Measurements from ENCODE around the gene CAPZA2.
"Not testable (repeated sequence)": the region's sequence is repeated elsewhere in the genome, so short reads cannot be mapped to it uniquely, and the experiment has no call there.

CAPZA2 gene

GRCh38 chr7:116862234-116862950 is at the start of gene CAPZA2:
Gene CAPZA2, plus strand, starts transcription at chr7:116862587. Its CDS starts 25 bp downstream, at chr7:116862612.
- peak; percentile 87 for DNase-seq

GRCh38 chr7:116812860-116813259 is 49.5 kb upstream of the CAPZA2 start:
- DNase-seq: no peak

DNA sequence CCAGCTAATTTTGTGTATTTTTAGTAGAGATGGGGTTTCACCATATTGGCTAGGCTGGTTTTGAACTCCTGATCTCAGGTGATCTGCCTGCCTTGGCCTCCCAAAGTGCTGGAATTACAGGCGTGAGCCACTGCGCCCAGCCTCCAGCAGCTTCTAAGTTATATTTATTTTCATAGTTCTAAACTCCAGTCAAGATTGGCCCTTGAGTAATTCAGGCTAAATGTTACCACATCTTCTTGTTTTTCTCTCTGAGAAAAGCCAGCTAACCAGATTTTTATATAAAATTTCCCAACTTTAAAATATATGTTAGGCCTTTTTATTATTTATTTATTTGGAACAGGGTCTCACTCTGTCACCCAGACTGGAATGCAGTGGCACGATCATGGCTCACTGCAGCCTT is 49.0 kb upstream of the CAPZA2 start:
- not testable (repeated sequence) for DNase-seq

DNA sequence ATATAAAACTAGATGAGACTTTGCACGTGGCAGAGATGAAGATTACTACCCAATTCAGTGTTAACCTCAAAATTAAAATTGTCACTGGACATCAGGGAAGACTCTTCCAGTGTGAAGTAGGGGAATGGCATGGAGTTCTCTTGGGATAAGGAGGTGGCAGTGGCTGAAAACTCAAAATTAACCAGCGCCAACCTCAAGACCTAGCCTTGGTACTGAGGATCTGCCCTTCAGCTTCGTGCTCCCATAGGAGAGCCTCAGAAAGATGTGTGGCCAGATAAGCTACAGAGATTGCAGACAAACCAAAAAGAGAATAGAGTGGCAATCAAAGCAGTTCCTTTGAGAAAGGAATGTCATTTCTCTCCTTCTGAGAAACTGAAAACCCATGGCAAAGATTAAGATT is 47.3 kb upstream of the CAPZA2 start:
- no peak for DNase-seq

- DNase-seq: no peak
Observed at GRCh38 chr7:116820149-116820548, 42.2 kb upstream of the CAPZA2 start.

GRCh38 chr7:116821647-116822046 is 40.7 kb upstream of the CAPZA2 start:
- DNase-seq: not testable (repeated sequence)

DNA sequence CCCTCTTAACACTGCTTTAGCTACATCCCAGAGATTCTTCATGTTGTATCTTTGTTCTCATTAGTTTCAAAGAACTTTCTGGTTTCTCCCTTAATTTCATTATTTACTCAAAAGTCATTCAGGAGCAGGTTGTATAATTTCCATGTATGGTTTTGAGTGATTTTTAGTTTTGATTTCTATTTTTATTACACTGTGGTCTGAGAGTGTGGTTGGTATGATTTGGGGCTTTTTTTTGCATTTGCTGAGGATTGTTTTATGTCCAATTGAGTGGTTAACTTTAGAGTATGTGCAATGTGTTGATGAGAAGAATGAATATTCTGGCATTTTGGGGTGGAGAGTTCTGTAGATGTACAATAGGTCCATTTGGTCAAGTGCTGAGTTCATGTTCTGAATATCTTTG is 37.9 kb upstream of the CAPZA2 start:
- no peak for DNase-seq

DNA sequence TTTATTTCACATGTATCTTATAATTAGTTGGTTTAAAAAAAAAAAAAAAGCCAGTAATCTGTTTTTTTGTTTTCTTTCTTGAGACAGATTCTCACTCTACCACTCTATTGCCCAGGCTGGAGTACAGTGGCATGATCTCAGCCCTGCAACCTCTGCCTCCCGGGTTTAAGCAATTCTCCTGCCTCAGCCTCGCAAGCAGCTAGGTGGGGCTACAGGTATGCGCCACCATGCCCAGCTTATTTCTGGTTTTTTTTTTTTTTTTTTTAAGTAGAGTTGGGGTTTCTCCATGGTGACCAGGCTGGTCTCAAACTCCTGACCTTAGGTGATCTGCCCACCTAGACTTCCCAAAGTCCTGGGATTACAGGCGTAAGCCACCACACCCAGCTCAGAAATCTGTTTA is 34.1 kb upstream of the CAPZA2 start:
- DNase-seq: no peak

GRCh38 chr7:116829041-116829440 is 33.3 kb upstream of the CAPZA2 start:
- no peak for DNase-seq

- no peak for DNase-seq
Observed at GRCh38 chr7:116829493-116829892, 32.9 kb upstream of the CAPZA2 start.

DNA sequence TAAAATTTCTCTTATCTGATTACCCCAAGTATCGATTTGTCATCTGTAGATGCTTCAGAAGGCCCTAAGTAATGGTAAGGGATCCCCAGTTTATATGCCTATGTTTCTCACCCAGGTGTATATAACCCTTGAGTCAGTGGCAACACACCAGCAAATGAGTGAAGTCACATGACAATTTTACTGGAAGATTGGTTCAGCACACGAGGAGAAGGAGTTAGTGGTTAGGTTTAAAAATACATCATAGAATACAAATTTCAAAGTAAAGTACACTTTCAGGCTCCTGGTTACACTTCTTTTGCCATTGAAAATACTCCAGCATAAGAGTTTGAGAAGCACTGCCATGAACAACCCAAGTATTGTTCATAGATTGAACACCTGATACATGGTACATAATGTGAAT is 29.7 kb upstream of the CAPZA2 start:
- no peak for DNase-seq

- DNase-seq: peak; percentile 61
Observed at GRCh38 chr7:116834815-116835504, 27.4 kb upstream of the CAPZA2 start.

DNA sequence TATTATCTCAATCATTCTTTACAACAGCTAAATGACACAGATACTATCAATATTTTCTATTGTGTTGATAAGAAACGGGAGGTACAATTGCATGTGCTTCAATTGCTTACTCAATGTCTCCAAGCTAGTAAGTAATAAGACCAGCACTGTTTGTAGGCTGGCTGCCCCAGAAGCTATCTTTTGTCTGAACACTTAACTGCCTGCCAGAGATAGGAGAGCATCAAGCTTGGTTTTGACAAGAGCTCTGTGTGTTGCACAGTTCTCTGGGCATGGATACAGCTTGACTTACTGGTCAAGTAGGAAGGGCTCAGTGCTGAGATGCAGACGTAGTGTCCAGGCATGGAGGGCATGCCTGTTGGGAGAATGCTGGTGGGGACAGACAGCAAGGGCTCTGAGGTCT is 26.3 kb upstream of the CAPZA2 start:
- DNase-seq: no peak

GRCh38 chr7:116836911-116837310 is 25.5 kb upstream of the CAPZA2 start:
- DNase-seq: no peak

- DNase-seq: no peak
Observed at GRCh38 chr7:116837586-116837985, 24.8 kb upstream of the CAPZA2 start.

GRCh38 chr7:116840256-116840655 is 22.1 kb upstream of the CAPZA2 start:
- DNase-seq: no peak

DNA sequence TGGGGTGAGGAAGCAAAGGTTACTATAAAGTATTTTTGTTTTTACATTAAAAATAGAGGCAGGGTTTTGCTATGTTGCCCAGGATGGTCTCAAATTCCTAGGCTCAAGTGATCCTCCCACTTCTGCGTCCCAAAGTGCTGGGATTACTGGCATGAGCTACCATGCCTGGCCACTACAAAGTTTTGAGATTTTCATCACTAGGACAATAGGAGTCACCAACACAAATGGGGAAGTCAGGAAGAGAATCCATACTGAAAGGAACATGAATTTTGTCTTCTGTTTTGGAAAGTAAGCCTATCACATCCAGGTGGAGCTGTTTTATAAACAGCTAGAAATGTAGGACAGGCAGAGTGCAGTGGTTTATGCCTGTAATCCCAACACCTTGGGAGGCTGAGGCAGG is 20.0 kb upstream of the CAPZA2 start:
- DNase-seq: no peak

DNA sequence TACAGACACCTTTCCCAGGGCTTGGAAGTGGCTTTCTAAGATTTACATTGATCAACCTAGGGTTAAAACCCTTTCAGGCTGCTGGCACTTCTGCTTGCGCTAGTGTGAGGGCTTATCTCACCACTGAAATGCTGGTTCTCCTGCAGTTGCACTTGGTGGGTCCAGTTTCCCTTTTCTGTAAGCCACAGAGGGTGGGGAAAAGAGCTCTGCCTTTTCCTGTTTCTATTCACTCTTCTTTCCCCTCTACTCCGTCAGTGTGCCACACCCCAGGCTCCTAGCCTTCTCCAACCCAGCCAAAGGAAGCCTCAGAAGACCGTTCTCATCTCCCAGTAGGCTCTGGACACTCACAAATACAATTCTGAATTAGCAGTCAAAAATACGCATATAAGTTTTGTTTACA is 19.0 kb upstream of the CAPZA2 start:
- DNase-seq: no peak

- DNase-seq: no peak
Observed at GRCh38 chr7:116851175-116851574, 11.2 kb upstream of the CAPZA2 start.

GRCh38 chr7:116851671-116852070 is 10.7 kb upstream of the CAPZA2 start:
- no peak for DNase-seq

DNA sequence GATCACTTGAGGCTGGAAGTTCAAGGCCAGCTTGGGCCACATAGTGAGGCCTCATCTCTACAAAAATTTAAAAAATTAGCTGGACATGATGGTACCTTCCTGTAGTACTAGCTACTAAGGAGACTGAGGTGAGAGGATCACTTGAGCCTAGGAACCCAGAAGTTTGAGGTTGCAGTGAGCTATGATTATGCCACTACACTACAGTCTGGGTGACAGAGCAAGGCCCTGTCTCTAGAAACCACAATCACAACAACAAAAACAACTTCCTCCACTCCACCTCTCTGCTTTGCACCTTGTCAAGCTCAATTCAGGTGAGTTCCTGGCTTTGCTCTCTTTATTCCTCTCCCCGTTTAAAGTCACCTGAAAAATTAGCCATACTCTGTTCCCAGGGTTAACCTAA is 8.3 kb upstream of the CAPZA2 start:
- no peak for DNase-seq

- no peak for DNase-seq
Observed at GRCh38 chr7:116857052-116857451, 5.3 kb upstream of the CAPZA2 start.

GRCh38 chr7:116859323-116859722 is 3.1 kb upstream of the CAPZA2 start:
- peak; percentile 67 for DNase-seq

- no peak for DNase-seq
Observed at GRCh38 chr7:116861717-116862116, 670 bp upstream of the CAPZA2 start.
